Panc1 (cell line): ENCODE measurements around the gene NOVA2. TPM values are rescaled to one million over a fixed set of nuclear protein-coding genes. Genes with fewer than 3 reads are reported as not detected.

ENCODE experiments used
- ATAC-seq: fragments of 200-7000 bp; cut with Tn5 transposase; 2 replicates; pipeline ENCODE4 v1.9.1; 2020; ENCODE audit warnings: mild to moderate bottlenecking, moderate library complexity
- BruUV-seq: library from RNA; stranded (reverse); fragments of 400-500 nt; replicated peaks from 2 replicates; lab custom pipeline; 2021; lab: Mats Ljungman, UMichigan
- CTCF ChIA-PET: fragments of 300-600 bp; sonication (Branson Sonifier 250); formaldehyde crosslinking; loops from one replicate; lab custom pipeline; 2022; ENCODE audit warnings: antibody characterized with exemption; lab: Charles Lee
- POLR2A ChIA-PET: fragments of 300-600 bp; sonication (Branson Sonifier 250); formaldehyde crosslinking; loops from one replicate; lab custom pipeline; 2022; ENCODE audit warnings: antibody characterized with exemption; lab: Charles Lee
- DNase-seq: peaks from one replicate; pipeline ENCODE4 v3.0.0-alpha.2; 2010; ENCODE audit warnings: low read depth, low spot score
- H3K27ac ChIP-seq: 2 replicates; pipeline ENCODE4 v1.5.1; 2011; ENCODE audit warnings: mild to moderate bottlenecking, low read length, inconsistent platforms
- H3K27me3 ChIP-seq: fragments of 200-500 bp; sonication (Bioruptor generic); 2 replicates; pipeline ENCODE4 v1.6.0; 2014; ENCODE audit warnings: low read length, inconsistent platforms; ENCODE audit not compliant: control insufficient read depth, insufficient read depth
- H3K36me3 ChIP-seq: fragments of 200-500 bp; sonication (Bioruptor generic); 2 replicates; pipeline ENCODE4 v1.5.1; 2014; ENCODE audit warnings: inconsistent platforms, mild to moderate bottlenecking, low read length, moderate library complexity; ENCODE audit not compliant: control insufficient read depth, insufficient read depth
- H3K4me1 ChIP-seq: 2 replicates; pipeline ENCODE4 v1.5.1; 2011; ENCODE audit warnings: inconsistent platforms, mild to moderate bottlenecking, low read length, moderate library complexity; ENCODE audit not compliant: control insufficient read depth, insufficient read depth
- H3K4me3 ChIP-seq, 2 experiments: 2 replicates each; pipeline ENCODE4 v1.5.1; 2011 to 2012; ENCODE audit warnings: low read depth in 2 of 2, low read length in 2 of 2, mild to moderate bottlenecking in 2 of 2, inconsistent platforms in 1 of 2, moderate library complexity in 1 of 2
- H3K9me3 ChIP-seq: fragments of 200-500 bp; sonication (Bioruptor generic); 2 replicates; pipeline ENCODE4 v1.5.1; 2014; ENCODE audit warnings: low read depth, mild to moderate bottlenecking, inconsistent platforms, low read length, moderate library complexity; ENCODE audit not compliant: control insufficient read depth, insufficient read depth
- POLR2AphosphoS5 ChIP-seq: IDR thresholded peaks from 2 replicates; pipeline ENCODE4 v1.6.1; 2012; ENCODE audit warnings: mild to moderate bottlenecking, low read depth, low read length, moderate library complexity
- SIN3A ChIP-seq: IDR thresholded peaks from 2 replicates; pipeline ENCODE4 v1.6.1; 2012; ENCODE audit warnings: low read depth, mild to moderate bottlenecking, low read length, moderate library complexity, borderline replicate concordance; ENCODE audit not compliant: insufficient read depth
- TCF7L2 ChIP-seq: IDR thresholded peaks from 2 replicates; pipeline ENCODE4 v1.6.1; 2011; ENCODE audit warnings: mild to moderate bottlenecking, low read depth, low read length, inconsistent platforms
- in situ Hi-C: cut with HindIII; loops from 2 replicates; pipeline ENCODE4 v1.10.0; 2016; ENCODE audit warnings: low sequenced_read_pairs, low pct_unique_long_range_greater_than_20kb
- intact Hi-C: fragments of 100-400 bp; cut with micrococcal nuclease; formaldehyde crosslinking; loops from one replicate; pipeline ENCODE4 v1.10.0; 2022; ENCODE audit not compliant: unreplicated experiment
- total RNA-seq: library from RNA; stranded (reverse); gene quantifications from one replicate; pipeline ENCODE4 v1.2.1, GENCODE V29; 2021; ENCODE audit not compliant: unreplicated experiment
- TF ChIP-seq, protein P1 (sequence below): fragments of 450-650 bp; IDR thresholded peaks from 2 replicates; pipeline ENCODE4 v1.5.1; 2017; ENCODE audit warnings: mild to moderate bottlenecking
- TF ChIP-seq, protein P2 (sequence below), 2 experiments: IDR thresholded peaks; 2 replicates each; pipeline ENCODE4 v1.6.1; 2011 to 2012; ENCODE audit warnings: low read depth in 2 of 2, control low read depth in 1 of 2, low read length in 1 of 2, mild to moderate bottlenecking in 1 of 2, moderate library complexity in 1 of 2; ENCODE audit not compliant: insufficient read depth in 1 of 2

Gene NOVA2
- total RNA-seq, 1 experiment from 2014 or later: 0.44 TPM

DNA sequence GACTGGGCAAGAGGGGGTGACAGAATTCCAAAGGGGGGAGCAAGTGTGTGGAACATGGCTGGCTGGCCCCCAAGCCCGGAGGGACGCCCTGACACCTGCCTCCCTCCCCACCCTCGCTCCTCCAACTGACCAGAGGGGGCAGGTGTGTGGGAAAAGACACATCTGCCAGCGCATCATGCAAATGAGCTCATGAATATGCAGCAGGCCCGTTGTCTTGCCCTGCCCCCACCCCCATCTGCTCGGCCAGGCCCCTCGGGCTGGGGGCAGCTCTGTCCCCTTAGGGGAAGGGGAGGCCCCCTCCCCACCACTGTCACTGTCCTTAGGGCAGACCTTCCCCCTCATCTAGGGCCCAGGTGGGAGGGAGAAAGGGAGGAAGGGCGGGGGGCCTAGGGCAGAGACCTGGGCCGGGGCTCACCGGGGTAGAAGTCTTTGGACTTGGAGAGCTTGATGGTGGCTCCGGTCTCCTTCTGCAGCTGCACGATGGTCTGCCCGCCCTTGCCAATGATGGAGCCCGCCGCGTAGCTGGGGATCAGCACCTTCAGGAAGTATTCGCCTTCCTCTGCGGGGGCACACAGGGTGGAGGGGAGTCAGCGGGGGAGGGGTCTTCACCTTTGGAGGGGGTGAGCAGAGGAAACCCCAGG lies 12.9 kb downstream of the NOVA2 start:
- POLR2A ChIA-PET: interaction anchor here (0.6 kb wide), 1 partner anchor 28 kb away, joined by 14 read pairs; no protein-coding TSS in a partner anchor
- DNase-seq: no peak
- in situ Hi-C loops: no loop called here
- Histone ChIP-seq H3K4me3 (no peak overlapping the region), H3K27ac (no peak overlapping the region), H3K36me3 (no peaks in the 10 kb centered on the region), H3K27me3 (no peaks in the 10 kb centered on the region), H3K9me3 (no peaks in the 10 kb centered on the region), H3K4me1 (no peaks in the 10 kb centered on the region)
- ATAC-seq: peak; percentile 42; the same call in 1 of the 2 replicates
- TF ChIP-seq, protein P1, sequence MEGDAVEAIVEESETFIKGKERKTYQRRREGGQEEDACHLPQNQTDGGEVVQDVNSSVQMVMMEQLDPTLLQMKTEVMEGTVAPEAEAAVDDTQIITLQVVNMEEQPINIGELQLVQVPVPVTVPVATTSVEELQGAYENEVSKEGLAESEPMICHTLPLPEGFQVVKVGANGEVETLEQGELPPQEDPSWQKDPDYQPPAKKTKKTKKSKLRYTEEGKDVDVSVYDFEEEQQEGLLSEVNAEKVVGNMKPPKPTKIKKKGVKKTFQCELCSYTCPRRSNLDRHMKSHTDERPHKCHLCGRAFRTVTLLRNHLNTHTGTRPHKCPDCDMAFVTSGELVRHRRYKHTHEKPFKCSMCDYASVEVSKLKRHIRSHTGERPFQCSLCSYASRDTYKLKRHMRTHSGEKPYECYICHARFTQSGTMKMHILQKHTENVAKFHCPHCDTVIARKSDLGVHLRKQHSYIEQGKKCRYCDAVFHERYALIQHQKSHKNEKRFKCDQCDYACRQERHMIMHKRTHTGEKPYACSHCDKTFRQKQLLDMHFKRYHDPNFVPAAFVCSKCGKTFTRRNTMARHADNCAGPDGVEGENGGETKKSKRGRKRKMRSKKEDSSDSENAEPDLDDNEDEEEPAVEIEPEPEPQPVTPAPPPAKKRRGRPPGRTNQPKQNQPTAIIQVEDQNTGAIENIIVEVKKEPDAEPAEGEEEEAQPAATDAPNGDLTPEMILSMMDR: no peak
- TF ChIP-seq SIN3A: no peak
- TF ChIP-seq POLR2AphosphoS5: no peak
- TF ChIP-seq, protein P2, sequence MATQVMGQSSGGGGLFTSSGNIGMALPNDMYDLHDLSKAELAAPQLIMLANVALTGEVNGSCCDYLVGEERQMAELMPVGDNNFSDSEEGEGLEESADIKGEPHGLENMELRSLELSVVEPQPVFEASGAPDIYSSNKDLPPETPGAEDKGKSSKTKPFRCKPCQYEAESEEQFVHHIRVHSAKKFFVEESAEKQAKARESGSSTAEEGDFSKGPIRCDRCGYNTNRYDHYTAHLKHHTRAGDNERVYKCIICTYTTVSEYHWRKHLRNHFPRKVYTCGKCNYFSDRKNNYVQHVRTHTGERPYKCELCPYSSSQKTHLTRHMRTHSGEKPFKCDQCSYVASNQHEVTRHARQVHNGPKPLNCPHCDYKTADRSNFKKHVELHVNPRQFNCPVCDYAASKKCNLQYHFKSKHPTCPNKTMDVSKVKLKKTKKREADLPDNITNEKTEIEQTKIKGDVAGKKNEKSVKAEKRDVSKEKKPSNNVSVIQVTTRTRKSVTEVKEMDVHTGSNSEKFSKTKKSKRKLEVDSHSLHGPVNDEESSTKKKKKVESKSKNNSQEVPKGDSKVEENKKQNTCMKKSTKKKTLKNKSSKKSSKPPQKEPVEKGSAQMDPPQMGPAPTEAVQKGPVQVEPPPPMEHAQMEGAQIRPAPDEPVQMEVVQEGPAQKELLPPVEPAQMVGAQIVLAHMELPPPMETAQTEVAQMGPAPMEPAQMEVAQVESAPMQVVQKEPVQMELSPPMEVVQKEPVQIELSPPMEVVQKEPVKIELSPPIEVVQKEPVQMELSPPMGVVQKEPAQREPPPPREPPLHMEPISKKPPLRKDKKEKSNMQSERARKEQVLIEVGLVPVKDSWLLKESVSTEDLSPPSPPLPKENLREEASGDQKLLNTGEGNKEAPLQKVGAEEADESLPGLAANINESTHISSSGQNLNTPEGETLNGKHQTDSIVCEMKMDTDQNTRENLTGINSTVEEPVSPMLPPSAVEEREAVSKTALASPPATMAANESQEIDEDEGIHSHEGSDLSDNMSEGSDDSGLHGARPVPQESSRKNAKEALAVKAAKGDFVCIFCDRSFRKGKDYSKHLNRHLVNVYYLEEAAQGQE (IDR thresholded peaks at IDR 0.05; ENCODE audit: insufficient read depth in 1 of 2, low read depth in 2 of 2, low read length in 1 of 2): no peak
- TF ChIP-seq TCF7L2: no peak
- CTCF ChIA-PET: no interaction called here
- no TSS peak for BruUV-seq
- intact Hi-C loops: no loop called here

DNA sequence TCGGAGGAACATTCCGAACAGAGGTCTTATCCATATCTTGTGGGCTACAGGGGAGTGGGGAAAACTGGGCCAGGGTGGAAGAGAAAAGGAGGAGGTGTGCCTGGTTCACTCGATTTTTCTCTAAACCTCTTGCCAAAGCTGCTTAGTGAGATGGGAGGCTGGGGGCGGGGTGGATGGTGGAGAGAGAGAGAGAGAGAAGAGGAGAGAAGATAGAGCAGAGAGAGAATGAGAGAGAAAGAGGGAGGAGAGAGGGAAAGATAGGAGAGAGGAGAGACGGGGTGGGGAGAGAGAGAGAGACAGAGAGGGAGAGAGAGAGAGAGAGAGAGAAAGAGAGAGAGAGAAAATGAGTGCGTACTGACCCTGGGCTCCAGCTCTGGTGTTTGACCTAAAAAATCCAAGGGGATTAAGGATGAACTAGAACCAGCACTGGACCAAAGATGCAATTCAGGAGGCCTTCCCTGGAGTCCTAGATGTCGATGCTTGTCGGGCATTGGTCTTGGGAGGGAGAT lies 14.1 kb downstream of the NOVA2 start:
- H3K36me3 ChIP-seq: no peaks in the 10 kb centered on the region
- ChIA-PET CTCF (no interaction called here), POLR2A (no interaction called here)
- H3K27ac ChIP-seq: no peak overlapping the region
- H3K4me1 ChIP-seq: no peaks in the 10 kb centered on the region
- TF ChIP-seq SIN3A (no peak), TCF7L2 (no peak), POLR2AphosphoS5 (no peak)
- TF ChIP-seq, protein P1: no peak
- TF ChIP-seq, protein P2 (IDR thresholded peaks at IDR 0.05; ENCODE audit: insufficient read depth in 1 of 2, low read depth in 2 of 2, low read length in 1 of 2): no peak
- no peak overlapping the region for H3K4me3 ChIP-seq
- no peak for ATAC-seq
- in situ Hi-C loops (no loop called here), intact Hi-C loops (no loop called here)
- no peak for DNase-seq
- BruUV-seq: no TSS peak
- H3K27me3 ChIP-seq: no peaks in the 10 kb centered on the region
- H3K9me3 ChIP-seq: no peaks in the 10 kb centered on the region
